HCT116 (cell line): ENCODE measurements around the gene HCFC1. TPM values are rescaled to one million over a fixed set of nuclear protein-coding genes. Genes with fewer than 3 reads are reported as not detected.

Experiments
- ATAC-seq: fragments of 200-7000 bp; cut with Tn5 transposase; 2 replicates; pipeline ENCODE4 v1.9.1; 2020; ENCODE audit warnings: mild to moderate bottlenecking, moderate library complexity
- BruUV-seq: library from RNA; stranded (reverse); fragments of 400-500 nt; replicated peaks from 2 replicates; lab custom pipeline; 2021; lab: Mats Ljungman, UMichigan
- CTCF ChIA-PET: fragments of 300-600 bp; sonication (Branson Sonifier 250); formaldehyde crosslinking; loops from one replicate; lab custom pipeline; 2021; ENCODE audit warnings: antibody characterized with exemption; lab: Charles Lee
- POLR2A ChIA-PET: fragments of 300-600, 350-600 bp; sonication (Branson Sonifier 250); formaldehyde crosslinking; loops from one replicate; lab custom pipeline; 2021; ENCODE audit warnings: antibody characterized with exemption; lab: Charles Lee
- RAD21 ChIA-PET, 2 experiments: fragments of 300-600 bp; sonication (Branson Sonifier 250); formaldehyde crosslinking; loops; one replicate each; lab custom pipeline; 2023; ENCODE audit warnings: low total read pairs in 2 of 2; ENCODE audit not compliant: uncharacterized antibody in 2 of 2, unreplicated experiment in 2 of 2, low non-redundant PET in 1 of 2; lab: Charles Lee
- DNase-seq: peaks from one replicate; pipeline ENCODE4 v3.0.0-alpha.2; 2010; ENCODE audit warnings: low read depth, low spot score
- H2AFZ ChIP-seq: fragments of 200-600 bp; shearing (Covaris generic), sonication (generic); 2 replicates; pipeline ENCODE4 v1.6.1; 2017; ENCODE audit warnings: low read depth, mixed run types, mixed read lengths, antibody characterized with exemption, low read length; ENCODE audit not compliant: poor library complexity, severe bottlenecking
- H3K27ac ChIP-seq: 2 replicates; pipeline ENCODE4 v1.5.1; 2012; ENCODE audit warnings: low read depth, low read length
- H3K27me3 ChIP-seq: fragments of 200-600 bp; sonication (generic); 2 replicates; pipeline ENCODE4 v1.6.1; 2016; ENCODE audit warnings: mixed run types, low read length, mixed read lengths; ENCODE audit not compliant: insufficient read depth
- H3K36me3 ChIP-seq, 2 experiments: fragments of 200-500 bp in 1 of 2; fragments of 200-600 bp in 1 of 2; sonication (Bioruptor generic) in 1 of 2; sonication (generic) in 1 of 2; 2 replicates each; pipeline versions ENCODE4 v1.5.1 to v1.6.1; 2014 to 2016; ENCODE audit warnings: low read length in 2 of 2, inconsistent platforms in 1 of 2, mixed read lengths in 1 of 2, mixed run types in 1 of 2; ENCODE audit not compliant: insufficient read depth in 2 of 2, control insufficient read depth in 1 of 2
- H3K4me1 ChIP-seq, 2 experiments: fragments of 200-600 bp in 1 of 2; sonication (generic) in 1 of 2; 2 replicates each; pipeline versions ENCODE4 v1.5.1 to v1.6.1; 2012 to 2017; ENCODE audit warnings: low read length in 2 of 2, inconsistent platforms in 1 of 2, mild to moderate bottlenecking in 1 of 2, mixed read lengths in 1 of 2, mixed run types in 1 of 2, moderate library complexity in 1 of 2; ENCODE audit not compliant: insufficient read depth in 2 of 2, control insufficient read depth in 1 of 2
- H3K4me2 ChIP-seq: fragments of 200-600 bp; sonication (generic); 2 replicates; pipeline ENCODE4 v1.6.1; 2017; ENCODE audit warnings: mixed run types, low read length, mixed read lengths
- H3K4me3 ChIP-seq, 2 experiments: fragments of 200-600 bp in 1 of 2; sonication (generic) in 1 of 2; replicated peaks in 1 of 2; 2 replicates each; pipeline ENCODE4 v1.5.1; 2011 to 2016; ENCODE audit warnings: low read length in 2 of 2, control low read depth in 1 of 2, low read depth in 1 of 2, mild to moderate bottlenecking in 1 of 2, mixed read lengths in 1 of 2, mixed run types in 1 of 2
- H3K79me2 ChIP-seq: fragments of 200-600 bp; sonication (generic); 2 replicates; pipeline ENCODE4 v1.6.1; 2017; ENCODE audit warnings: mild to moderate bottlenecking, mixed run types, low read length, moderate library complexity, mixed read lengths; ENCODE audit not compliant: insufficient read depth
- H3K9ac ChIP-seq: fragments of 200-600 bp; sonication (generic); 2 replicates; pipeline ENCODE4 v1.6.1; 2016; ENCODE audit warnings: low read length, mixed read lengths
- H3K9me2 ChIP-seq: fragments of 200-600 bp; sonication (generic), shearing (Covaris generic); 2 replicates; pipeline ENCODE4 v1.6.1; 2017; ENCODE audit warnings: mixed run types, mild to moderate bottlenecking, moderate library complexity; ENCODE audit not compliant: insufficient read depth
- H3K9me3 ChIP-seq, 2 experiments: fragments of 200-500 bp in 1 of 2; fragments of 200-600 bp in 1 of 2; sonication (Bioruptor generic) in 1 of 2; sonication (generic) in 1 of 2; 2 replicates each; pipeline ENCODE4 v1.6.1; 2014 to 2017; ENCODE audit warnings: low read length in 2 of 2, mixed read lengths in 2 of 2, inconsistent platforms in 1 of 2, low read depth in 1 of 2, mild to moderate bottlenecking in 1 of 2, mixed run types in 1 of 2, moderate library complexity in 1 of 2; ENCODE audit not compliant: control insufficient read depth in 1 of 2, insufficient read depth in 1 of 2
- H4K20me1 ChIP-seq: fragments of 200-600 bp; sonication (generic), shearing (Covaris generic); 2 replicates; pipeline ENCODE4 v1.6.1; 2017; ENCODE audit warnings: mixed run types, mild to moderate bottlenecking, moderate library complexity; ENCODE audit not compliant: insufficient read depth
- ATF3 ChIP-seq: IDR thresholded peaks from 2 replicates; pipeline ENCODE4 v1.6.1; 2012
- CEBPB ChIP-seq: IDR thresholded peaks from 2 replicates; pipeline ENCODE4 v1.6.1; 2012; ENCODE audit warnings: low read depth
- EZH2 ChIP-seq: fragments of 200-600 bp; sonication (generic); IDR thresholded peaks from 2 replicates; pipeline ENCODE4 v1.6.1; 2017; ENCODE audit warnings: antibody characterized with exemption, mixed run types
- EZH2phosphoT487 ChIP-seq: fragments of 200-600 bp; IDR thresholded peaks from 2 replicates; pipeline ENCODE4 v1.6.1; 2018; ENCODE audit warnings: antibody characterized with exemption, borderline replicate concordance
- JUND ChIP-seq: IDR thresholded peaks from 2 replicates; pipeline ENCODE4 v1.6.1; 2012
- POLR2A ChIP-seq: IDR thresholded peaks from 2 replicates; pipeline ENCODE4 v1.7.0; 2011; ENCODE audit warnings: borderline replicate concordance; ENCODE audit not compliant: insufficient read depth, insufficient read length; ENCODE audit errors: extremely low read depth
- POLR2AphosphoS5 ChIP-seq: IDR thresholded peaks from 2 replicates; pipeline ENCODE4 v1.6.1; 2011; ENCODE audit warnings: mild to moderate bottlenecking, low read depth, low read length, moderate library complexity
- SIN3A ChIP-seq: IDR thresholded peaks from 2 replicates; pipeline ENCODE4 v1.6.1; 2012; ENCODE audit warnings: low read depth
- SP1 ChIP-seq: IDR thresholded peaks from 2 replicates; pipeline ENCODE4 v1.6.1; 2012; ENCODE audit warnings: low read depth
- TCF7L2 ChIP-seq: IDR thresholded peaks from 2 replicates; pipeline ENCODE4 v1.7.0; 2011; ENCODE audit warnings: borderline replicate concordance, inconsistent platforms; ENCODE audit not compliant: insufficient read depth, insufficient read length; ENCODE audit errors: extremely low read depth
- YY1 ChIP-seq: IDR thresholded peaks from 2 replicates; pipeline ENCODE4 v1.6.1; 2011; ENCODE audit warnings: low read length, low read depth, moderate library complexity, mild to moderate bottlenecking; ENCODE audit not compliant: insufficient replicate concordance; ENCODE audit errors: extremely low read depth
- intact Hi-C: fragments of 100-400 bp; cut with micrococcal nuclease; formaldehyde crosslinking; loops from 2 replicates; pipeline ENCODE4 v1.10.0; 2022
- total RNA-seq: library from RNA; stranded (reverse); gene quantifications from one replicate; pipeline ENCODE4 v1.2.1, GENCODE V29; 2021; ENCODE audit not compliant: unreplicated experiment

Gene HCFC1
- total RNA-seq, 1 experiment from 2014 or later: 72.8 TPM

- peaks cover 0 to 19% of the 10 kb centered on the region in 2 experiments; a peak in 1 of 4 replicates for H3K36me3 ChIP-seq
- no peaks in the 10 kb centered on the region for H3K27me3 ChIP-seq
- no peak overlapping the region for H3K27ac ChIP-seq
- TSS peak; percentile 8 for BruUV-seq
- no peaks in the 10 kb centered on the region for H3K9me2 ChIP-seq
- ChIA-PET RAD21 (no interaction called here), POLR2A (no interaction called here), CTCF (no interaction called here)
- intact Hi-C loops: no loop called here
- no peak overlapping the region for H2AFZ ChIP-seq
- no peaks in the 10 kb centered on the region for H4K20me1 ChIP-seq
- no peak for TF ChIP-seq JUND
- no peak for TF ChIP-seq ATF3
- no peak for TF ChIP-seq POLR2A
- TF ChIP-seq SP1: no peak
- TF ChIP-seq EZH2phosphoT487: no peak
- TF ChIP-seq YY1: no peak
- TF ChIP-seq EZH2: no peak
- TF ChIP-seq CEBPB: no peak
- TF ChIP-seq TCF7L2: no peak
- TF ChIP-seq SIN3A: no peak
- TF ChIP-seq POLR2AphosphoS5: no peak
- no peak for ATAC-seq
- H3K4me1 ChIP-seq: no peaks in the 10 kb centered on the region
- no peaks in the 10 kb centered on the region; the same call in 1 of the 2 replicates for H3K79me2 ChIP-seq
- no peaks in the 10 kb centered on the region for H3K9me3 ChIP-seq
- H3K4me3 ChIP-seq: no peak overlapping the region
- H3K4me2 ChIP-seq: no peak overlapping the region
- no peak overlapping the region for H3K9ac ChIP-seq
- DNase-seq: no peak
These were observed 16.9 kb downstream of the HCFC1 start for GRCh38 chrX:153954558-153955227.
